NK-92 (cell line): Measurements from ENCODE around the gene MYO9B.
"Not testable (repeated sequence)": the region's sequence is repeated elsewhere in the genome, so short reads cannot be mapped to it uniquely, and the experiment has no call there.

Source experiments
- DNase-seq: peaks from one replicate; lab custom pipeline; 2025; ENCODE audit not compliant: unreplicated experiment; lab: John Stamatoyannopoulos, UW

The MYO9B gene

GRCh38 chr19:17113127-17113785, 37.7 kb downstream of the MYO9B start:
- DNase-seq, result no peak

DNA sequence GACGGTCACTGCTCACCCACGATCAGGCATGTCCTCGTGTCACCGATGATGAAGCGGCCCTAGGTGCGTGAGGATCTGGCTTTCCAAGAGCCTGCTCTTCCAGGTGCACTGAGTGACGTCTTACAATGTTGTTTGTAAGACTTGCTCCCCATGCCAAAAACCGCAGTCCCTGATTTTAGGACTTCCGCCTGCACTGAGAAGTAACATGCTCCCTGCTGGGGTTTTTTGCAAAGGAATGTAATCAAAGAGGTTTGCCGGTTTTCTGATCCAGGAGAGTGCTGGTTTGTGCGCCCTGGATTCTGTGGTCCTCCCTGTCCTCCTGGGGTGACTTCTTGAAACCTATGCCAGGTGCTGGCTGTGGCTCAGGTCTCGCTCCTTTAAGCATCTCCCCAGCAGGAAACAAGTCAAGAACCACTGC, 38.8 kb downstream of the MYO9B start:
- no peak for DNase-seq

GRCh38 chr19:17116996-17117702, 41.6 kb downstream of the MYO9B start:
- no peak for DNase-seq

DNA sequence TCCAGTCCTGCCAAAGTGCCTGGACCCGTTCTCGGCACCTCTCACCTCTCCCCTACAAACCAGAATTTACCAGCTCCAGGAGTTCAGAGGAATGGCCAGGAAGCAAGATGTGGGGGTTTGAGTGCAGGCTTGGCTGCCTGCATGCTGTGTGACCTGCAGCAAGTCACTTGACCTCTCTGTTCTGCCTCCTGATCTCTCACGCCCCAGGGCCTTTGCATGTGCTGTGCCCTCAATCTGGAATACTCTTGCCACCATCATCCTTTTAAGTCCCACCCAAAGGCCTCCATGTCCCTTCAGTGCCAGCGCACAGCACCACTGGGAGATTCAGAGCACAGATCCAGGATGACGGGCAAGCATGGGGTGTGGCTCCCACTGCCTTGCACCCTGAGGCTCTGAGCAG, 43.4 kb downstream of the MYO9B start:
- DNase-seq, result no peak

- no peak for DNase-seq
Measured at GRCh38 chr19:17121736-17122293, 46.2 kb downstream of the MYO9B start.

DNA sequence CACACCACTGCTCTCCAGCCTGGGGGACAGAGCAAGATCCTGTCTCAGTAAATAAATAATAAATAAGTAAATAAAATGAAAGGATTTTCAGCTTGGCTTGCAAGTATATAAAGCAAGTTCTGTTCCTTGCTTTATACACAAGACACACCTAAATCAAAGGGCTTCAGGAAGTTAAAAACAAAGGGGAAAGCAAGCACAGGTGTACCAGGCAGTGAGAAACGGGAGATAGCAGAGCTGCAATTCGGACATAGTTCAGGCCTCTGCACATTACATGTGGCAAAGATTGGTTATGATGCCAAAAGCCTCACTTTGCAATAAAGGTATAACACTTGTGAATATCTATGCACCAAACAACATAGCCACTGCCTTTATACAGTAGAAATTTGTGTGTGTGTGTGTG, 47.5 kb downstream of the MYO9B start:
- DNase-seq, result no peak

DNA sequence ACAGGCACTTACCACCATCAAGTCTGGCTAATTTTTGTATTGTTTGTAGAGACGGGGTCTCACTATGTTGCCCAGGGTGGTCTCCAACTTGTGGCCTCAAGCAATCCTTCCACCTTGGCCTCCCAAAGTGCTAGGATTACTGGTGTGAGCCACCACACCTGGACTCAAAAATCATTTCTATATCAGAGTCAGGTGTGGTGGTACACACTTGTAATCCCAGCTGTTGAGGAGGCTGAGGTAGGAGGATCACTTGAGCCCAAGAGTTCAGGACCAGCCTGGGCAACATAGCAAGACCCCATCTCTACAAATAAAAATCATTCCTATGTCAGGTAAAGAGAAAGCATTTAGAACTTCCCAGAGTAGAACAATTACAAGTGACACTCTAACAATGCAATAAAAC, 48.4 kb downstream of the MYO9B start:
- DNase-seq, result no peak

DNA sequence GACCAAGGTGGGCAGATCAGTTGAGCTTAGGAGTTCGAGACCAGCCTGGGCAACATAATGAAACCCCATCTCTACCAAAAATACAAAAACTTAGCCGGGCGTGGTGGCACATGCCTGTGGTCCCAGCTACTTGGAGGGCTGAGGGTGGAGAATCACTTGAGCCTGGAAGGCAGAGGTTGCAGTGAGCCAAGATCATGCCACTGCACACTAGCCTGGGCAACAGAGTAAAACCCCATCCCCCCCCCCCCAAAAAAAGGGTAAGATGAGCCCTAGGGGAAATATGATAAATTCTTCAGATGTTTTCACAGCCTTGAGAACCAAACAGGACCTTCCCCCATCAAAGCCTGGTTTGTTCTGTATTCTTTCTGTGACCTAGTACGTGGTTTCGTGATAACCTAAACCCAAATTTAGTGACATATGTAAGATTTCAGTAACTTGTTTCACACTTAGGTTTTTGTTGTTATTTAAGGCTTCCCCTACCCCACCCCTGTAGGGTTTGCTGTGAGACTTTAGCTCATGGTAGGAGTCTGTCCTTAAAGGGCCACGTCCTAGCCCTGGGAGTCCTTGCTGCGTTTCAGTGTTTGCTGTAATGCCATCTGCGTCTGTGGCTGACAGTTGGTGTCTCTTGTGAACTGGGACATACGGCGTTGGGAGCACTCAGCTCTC, 49.6 kb downstream of the MYO9B start:
- no peak for DNase-seq

DNA sequence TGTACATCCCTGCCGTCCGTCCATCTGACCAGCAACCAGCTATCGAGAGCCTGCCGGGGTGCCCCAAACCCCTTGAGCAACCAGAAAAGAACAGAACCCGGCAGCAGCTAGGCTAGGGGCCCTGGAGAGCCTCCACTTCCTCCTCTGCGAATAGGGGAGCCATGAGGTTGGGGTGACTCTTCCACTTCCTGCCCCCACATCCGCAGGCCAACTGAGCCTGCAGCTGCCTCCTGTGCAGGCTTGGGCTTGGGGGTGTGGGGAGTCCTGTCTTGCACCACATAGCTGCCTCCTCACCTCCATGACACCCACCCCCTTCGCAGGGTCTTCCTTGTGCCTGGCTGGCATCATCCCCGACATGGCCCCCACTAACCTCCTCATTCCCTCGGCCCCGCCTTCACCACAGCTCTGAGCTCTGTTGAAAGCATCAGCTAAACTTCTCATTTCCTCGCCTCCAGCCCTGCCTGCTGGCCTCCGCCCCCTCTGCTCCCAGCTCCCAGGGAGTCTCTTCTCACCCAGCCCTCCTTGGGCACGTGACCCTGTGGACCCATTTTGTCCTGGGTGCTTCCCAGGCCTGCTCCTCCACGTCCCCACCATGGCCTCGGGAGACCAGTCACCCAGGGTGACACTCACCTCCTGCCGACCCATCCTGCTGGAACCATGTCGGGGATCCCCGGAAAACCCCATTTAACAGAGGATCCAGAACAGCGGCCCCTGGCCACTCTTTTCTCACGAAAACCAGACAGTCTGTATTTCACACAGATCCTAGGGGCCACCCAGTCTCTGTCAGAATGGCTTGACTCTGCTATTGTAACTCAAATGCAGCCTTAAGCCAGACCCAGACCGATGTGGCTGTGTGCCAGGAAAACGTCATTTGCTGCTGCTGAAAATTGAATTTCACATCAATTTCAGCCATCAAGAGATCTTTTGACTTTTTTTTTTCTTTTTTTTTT, 50.4 kb downstream of the MYO9B start:
- DNase-seq, result no peak

GRCh38 chr19:17127671-17128070, 52.1 kb downstream of the MYO9B start:
- DNase-seq, result no peak

GRCh38 chr19:17128403-17128802, 52.8 kb downstream of the MYO9B start:
- DNase-seq, result no peak

- DNase-seq, result no peak
Measured at GRCh38 chr19:17128820-17129219, 53.2 kb downstream of the MYO9B start.

- no peak for DNase-seq
Measured at GRCh38 chr19:17129377-17129776, 53.8 kb downstream of the MYO9B start.

DNA sequence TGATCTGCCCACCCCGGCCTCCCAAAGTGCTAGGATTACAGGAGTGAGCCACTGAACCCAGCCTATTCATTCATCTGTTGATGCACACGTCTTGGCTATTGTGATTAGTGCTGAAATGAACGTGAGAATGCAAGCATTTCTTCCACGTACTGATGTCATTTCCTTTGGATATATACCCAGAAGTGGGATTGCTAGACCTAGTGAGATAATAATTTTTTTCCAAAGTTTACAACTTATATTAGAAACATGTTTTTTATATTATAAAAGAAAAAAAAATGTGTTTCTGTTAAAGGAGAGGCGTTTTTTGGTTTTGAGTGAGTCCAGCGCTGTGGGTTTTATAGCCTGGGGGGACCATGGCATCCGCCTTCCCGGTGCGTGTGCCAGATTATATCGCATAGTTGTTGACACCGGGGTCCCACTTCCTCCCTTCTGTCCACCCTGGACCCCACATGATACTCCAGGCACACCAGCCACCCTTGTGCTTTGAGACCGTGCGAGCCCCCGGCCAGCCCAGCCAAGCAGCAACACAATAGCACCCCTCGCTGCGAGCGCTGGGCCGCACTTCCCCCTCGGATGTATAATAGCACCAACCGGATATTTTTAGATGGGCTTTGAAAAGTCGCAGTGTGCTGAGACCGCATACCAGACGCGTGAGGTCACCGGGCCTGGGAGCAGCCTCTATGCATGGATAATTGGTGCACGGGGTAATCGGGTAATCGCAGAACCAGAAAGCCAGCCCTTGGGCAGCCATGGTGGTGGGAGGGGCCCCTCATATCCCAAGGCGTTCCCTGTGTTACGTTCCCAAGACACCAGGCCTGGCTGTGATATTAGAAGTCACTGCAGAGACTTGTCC, 59.6 kb downstream of the MYO9B start:
- DNase-seq, result no peak

- DNase-seq, result no peak
Measured at GRCh38 chr19:17136021-17136420, 60.4 kb downstream of the MYO9B start.

DNA sequence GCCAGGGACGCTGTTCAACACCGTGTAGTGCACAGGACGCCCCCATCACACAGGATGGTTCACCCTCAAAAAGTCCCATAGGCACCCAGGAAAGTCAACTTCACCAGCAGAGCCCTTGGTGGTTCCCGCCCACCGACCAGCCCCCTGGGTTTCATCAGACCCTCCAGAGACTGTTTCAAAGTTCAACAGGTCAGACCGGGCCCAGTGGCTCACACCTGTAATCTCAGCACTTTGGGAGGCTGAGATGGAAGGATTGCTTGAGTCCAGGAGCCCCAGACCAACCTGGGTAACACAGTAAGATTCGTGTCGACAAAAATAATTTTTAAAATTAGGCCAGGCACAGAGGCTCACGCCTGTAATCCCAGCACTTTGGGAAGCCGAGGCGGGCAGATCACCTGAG, 61.0 kb downstream of the MYO9B start:
- no peak for DNase-seq

- no peak for DNase-seq
Measured at GRCh38 chr19:17137417-17137816, 61.8 kb downstream of the MYO9B start.

- DNase-seq, result not testable (repeated sequence)
Measured at GRCh38 chr19:17138052-17138846, 62.7 kb downstream of the MYO9B start.

DNA sequence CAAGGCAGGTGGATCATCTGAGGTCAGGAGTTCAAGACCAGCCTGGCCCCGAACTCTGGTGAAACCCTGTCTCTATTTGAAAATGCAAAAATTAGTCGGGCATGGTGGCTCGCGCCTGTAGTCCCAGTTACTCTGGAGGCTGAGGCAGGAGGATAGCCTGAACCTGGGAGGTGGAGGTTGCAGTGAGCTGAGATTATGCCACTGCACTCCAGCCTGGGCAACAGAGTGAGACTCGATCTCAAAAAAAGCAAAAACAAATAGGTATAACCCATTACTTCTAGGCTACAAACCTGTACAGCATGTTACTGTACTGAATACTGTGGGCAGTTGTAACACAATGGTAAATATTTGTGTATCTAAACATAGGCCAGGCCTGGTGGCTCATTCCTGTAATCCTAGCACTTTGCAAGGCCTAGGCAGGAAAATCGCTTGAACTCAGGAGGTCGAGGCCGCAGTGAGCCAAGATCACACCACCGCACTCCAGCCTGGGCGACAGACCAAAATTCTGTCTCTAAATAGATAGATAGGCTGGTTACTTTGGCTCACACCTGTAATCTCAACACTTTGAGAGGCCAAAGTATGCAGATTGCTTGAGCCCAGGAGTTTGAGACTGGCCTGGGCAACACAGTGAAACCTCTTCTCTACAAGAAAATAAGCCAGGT, 63.5 kb downstream of the MYO9B start:
- DNase-seq, result no peak
